NCI-H1048 (cell line): ENCODE measurements around the gene SRR.
"Not testable (repeated sequence)": the region's sequence is repeated elsewhere in the genome, so short reads cannot be mapped to it uniquely, and the experiment has no call there.

Experiments used
- DNase-seq: peaks from one replicate; lab custom pipeline; 2025; lab: John Stamatoyannopoulos, UW

Gene SRR

GRCh38 chr17:2289878-2290478, 13.8 kb upstream of the SRR start:
- no peak for DNase-seq

- DNase-seq, result no peak
These were observed 11.7 kb upstream of the SRR start for GRCh38 chr17:2292100-2292499.

- DNase-seq, result no peak
These were observed 8.2 kb upstream of the SRR start for GRCh38 chr17:2295575-2295974.

- no peak for DNase-seq
These were observed 6.7 kb upstream of the SRR start for GRCh38 chr17:2297023-2297422.

- no peak for DNase-seq
These were observed 4.6 kb upstream of the SRR start for GRCh38 chr17:2299136-2299535.

- DNase-seq, result no peak
These were observed 4.0 kb upstream of the SRR start for GRCh38 chr17:2299756-2300155.

- no peak for DNase-seq
These were observed 959 bp upstream of the SRR start for GRCh38 chr17:2302778-2303203.

- DNase-seq, result no peak
These were observed 1.2 kb downstream of the SRR start for GRCh38 chr17:2304931-2305330.

- no peak for DNase-seq
These were observed 5.8 kb downstream of the SRR start for GRCh38 chr17:2309338-2310154.

- DNase-seq, result no peak
These were observed 9.0 kb downstream of the SRR start for GRCh38 chr17:2312736-2313135.

GRCh38 chr17:2316916-2317205, 13.1 kb downstream of the SRR start:
- not testable (repeated sequence) for DNase-seq

GRCh38 chr17:2317796-2318195, 14.0 kb downstream of the SRR start:
- no peak for DNase-seq

- no peak for DNase-seq
These were observed 15.3 kb downstream of the SRR start for GRCh38 chr17:2319051-2319450.

- DNase-seq, result no peak
These were observed 17.6 kb downstream of the SRR start for GRCh38 chr17:2321399-2321798.

GRCh38 chr17:2323629-2324314, 20.0 kb downstream of the SRR start:
- DNase-seq, result no peak

- no peak for DNase-seq
These were observed 27.6 kb downstream of the SRR start for GRCh38 chr17:2331303-2331702.

- DNase-seq, result no peak
These were observed 32.0 kb downstream of the SRR start for GRCh38 chr17:2335726-2336214.

GRCh38 chr17:2336215-2336851, 32.6 kb downstream of the SRR start, which contains the start of gene TSR1:
TSS of gene TSR1 (minus strand) at chr17:2336457. CDS start at chr17:2336427, 30 bp downstream.
- peak; percentile 86 for DNase-seq

GRCh38 chr17:2336852-2337543, 33.2 kb downstream of the SRR start, which contains the start of gene SGSM2:
TSS of gene SGSM2 (plus strand) at chr17:2337501. CDS start at chr17:2337689, 188 bp downstream.
- peak; percentile 52 for DNase-seq

- DNase-seq, result no peak
These were observed 34.0 kb downstream of the SRR start for GRCh38 chr17:2337544-2338314.

GRCh38 chr17:2338315-2338657, 34.5 kb downstream of the SRR start:
- no peak for DNase-seq
